Astrocyte of the spinal cord (primary cell): ENCODE results near the gene CDC5L.

ENCODE experiments used
- DNase-seq: peaks from one replicate; pipeline ENCODE4 v3.0.0; 2011; ENCODE audit warnings: low read depth, low spot score
- H3K4me3 ChIP-seq: 2 replicates; pipeline ENCODE4 v1.5.1; 2011; ENCODE audit warnings: low read depth, mild to moderate bottlenecking, low read length, moderate library complexity
- CTCF ChIP-seq: IDR thresholded peaks from 2 replicates; pipeline ENCODE4 v1.5.1; 2012; ENCODE audit warnings: low read depth, mild to moderate bottlenecking, low read length, inconsistent platforms
- in situ Hi-C: cut with HindIII; loops from 2 replicates; pipeline ENCODE4 v1.10.0; 2017; ENCODE audit warnings: low sequenced_read_pairs

Gene CDC5L

GRCh38 chr6:44400572-44400971 is 13.1 kb downstream of the CDC5L start:
- no peak overlapping the region for H3K4me3 ChIP-seq
- in situ Hi-C loops: no loop called here
- TF ChIP-seq CTCF: no peak
- DNase-seq: no peak

GRCh38 chr6:44401138-44401537 is 13.6 kb downstream of the CDC5L start:
- no peak for DNase-seq
- H3K4me3 ChIP-seq: no peak overlapping the region
- no peak for TF ChIP-seq CTCF
- in situ Hi-C loops: no loop called here

DNA sequence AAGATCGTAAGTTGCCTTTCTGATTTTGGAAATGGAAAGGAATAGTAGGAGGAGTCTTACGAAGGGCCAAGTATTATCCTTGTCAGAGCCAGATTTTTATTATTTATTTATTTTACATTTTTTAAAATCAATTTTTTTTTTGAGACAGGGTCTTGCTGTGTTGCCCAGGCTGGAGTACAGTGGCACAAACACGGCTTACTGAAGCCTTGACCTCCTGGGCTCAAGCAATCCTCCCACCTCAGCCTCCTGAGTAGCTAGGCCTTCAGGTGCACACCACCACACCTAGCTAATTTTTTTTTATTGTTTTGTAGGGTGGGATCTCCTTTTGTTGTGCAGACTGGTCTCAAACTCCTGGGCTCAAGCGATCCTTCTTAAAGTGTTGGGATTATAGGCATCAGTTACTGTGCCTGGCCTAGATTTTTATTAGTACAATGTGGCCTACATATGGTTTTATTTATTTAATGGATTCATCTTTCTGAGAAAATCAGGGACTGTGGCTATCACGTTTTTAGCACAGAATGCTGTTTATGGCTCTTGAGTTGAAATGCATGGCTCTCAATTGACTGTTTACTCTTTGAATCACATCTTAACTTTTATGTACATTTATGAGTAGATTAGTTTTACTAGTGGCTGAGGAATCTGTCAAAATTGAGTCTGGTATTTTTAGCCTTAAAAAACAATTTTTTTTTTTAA is 16.7 kb downstream of the CDC5L start:
- in situ Hi-C loops: no loop called here
- no peak overlapping the region for H3K4me3 ChIP-seq
- DNase-seq: no peak
- no peak for TF ChIP-seq CTCF

GRCh38 chr6:44404715-44405099 is 17.2 kb downstream of the CDC5L start:
- H3K4me3 ChIP-seq: no peak overlapping the region
- DNase-seq: no peak
- no peak for TF ChIP-seq CTCF
- in situ Hi-C loops: no loop called here

DNA sequence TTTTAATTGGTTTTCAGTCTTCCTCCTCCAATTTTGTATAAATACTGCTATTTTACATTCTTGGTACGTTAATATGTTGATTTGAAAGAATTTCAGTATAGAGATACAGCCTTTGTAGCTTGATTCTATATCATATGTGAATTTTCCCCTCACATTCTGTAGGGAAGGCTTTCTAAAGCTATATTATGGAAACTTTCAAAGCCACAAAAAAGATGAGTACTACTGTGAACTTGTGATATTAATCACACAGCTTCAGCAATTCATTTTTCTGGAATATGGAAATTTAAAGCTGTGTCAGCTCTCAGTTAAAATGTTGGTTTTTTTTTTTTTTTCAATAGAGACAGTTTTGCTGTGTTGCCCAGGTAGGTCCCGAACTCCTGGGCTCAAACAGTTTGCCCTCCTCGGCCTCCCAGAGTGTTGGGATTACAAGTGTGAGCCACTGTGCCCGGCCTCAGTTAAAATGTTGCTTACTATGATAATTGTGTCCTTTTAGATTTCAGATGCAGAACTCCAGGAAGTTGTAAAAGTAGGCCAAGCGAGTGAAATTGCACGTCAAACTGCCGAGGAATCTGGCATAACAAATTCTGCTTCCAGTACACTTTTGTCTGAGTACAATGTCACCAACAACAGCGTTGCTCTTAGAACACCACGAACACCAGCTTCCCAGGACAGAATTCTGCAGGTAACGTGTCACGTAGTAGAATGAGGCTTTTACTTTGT is 20.6 kb downstream of the CDC5L start:
- TF ChIP-seq CTCF: no peak
- in situ Hi-C loops: no loop called here
- H3K4me3 ChIP-seq: no peak overlapping the region
- DNase-seq: no peak

DNA sequence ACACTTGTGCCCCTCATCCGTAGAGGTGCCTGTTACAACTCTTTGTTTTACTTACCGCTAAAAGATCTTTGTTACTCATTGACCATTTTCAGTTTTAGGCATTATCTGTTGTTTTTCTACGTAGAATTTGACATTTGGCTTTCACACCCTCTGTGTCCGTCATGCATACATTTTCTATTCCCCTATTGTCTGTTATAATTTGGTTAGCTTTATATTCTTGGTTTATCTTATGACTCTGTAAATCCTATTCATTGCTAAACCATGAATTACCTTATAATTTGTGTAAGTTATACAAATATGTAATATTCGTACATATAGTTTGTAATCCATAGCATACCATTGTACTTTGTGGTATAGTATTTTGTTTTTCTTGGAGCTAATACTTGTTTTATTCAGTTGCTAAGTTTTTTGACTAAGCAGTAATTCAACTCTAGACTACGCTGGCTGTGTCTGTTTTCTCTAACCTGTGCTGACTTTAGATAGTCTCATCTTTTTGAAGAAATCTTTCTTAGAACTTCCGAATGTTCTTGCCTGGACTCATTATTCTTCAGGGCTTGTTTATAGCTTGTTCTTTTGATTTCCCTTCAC is 21.8 kb downstream of the CDC5L start:
- in situ Hi-C loops: no loop called here
- TF ChIP-seq CTCF: no peak
- no peak for DNase-seq
- no peak overlapping the region for H3K4me3 ChIP-seq
